HEK293 (cell line): ENCODE measurements around the gene BCKDHA.

Experiments used
- FEZF1 ChIP-seq: fragments of 450-650 bp; formaldehyde crosslinking; IDR thresholded peaks from 2 replicates; pipeline ENCODE4 v1.5.1; 2016; ENCODE audit warnings: missing biosample characterization, missing genetic modification characterization
- KLF9 ChIP-seq: fragments of 450-650 bp; formaldehyde crosslinking; IDR thresholded peaks from 2 replicates; pipeline ENCODE4 v1.5.1; 2016; ENCODE audit warnings: missing biosample characterization, missing genetic modification characterization, low read depth
- PRDM1 ChIP-seq: fragments of 450-650 bp; formaldehyde crosslinking; IDR thresholded peaks from 2 replicates; pipeline ENCODE4; 2016; ENCODE audit warnings: missing biosample characterization, missing genetic modification characterization
- SCRT2 ChIP-seq: fragments of 450-650 bp; formaldehyde crosslinking; IDR thresholded peaks from 2 replicates; pipeline ENCODE4 v1.5.1; 2016; ENCODE audit warnings: missing biosample characterization, missing genetic modification characterization
- TCF7L2 ChIP-seq: IDR thresholded peaks from 2 replicates; pipeline ENCODE4 v1.6.1; 2011; ENCODE audit warnings: low read depth, mild to moderate bottlenecking, inconsistent platforms, low read length, moderate library complexity, borderline replicate concordance
- ZIC2 ChIP-seq: fragments of 450-650 bp; formaldehyde crosslinking; IDR thresholded peaks from 2 replicates; pipeline ENCODE4 v1.5.1; 2016; ENCODE audit warnings: missing biosample characterization, missing genetic modification characterization
- ZNF19 ChIP-seq: fragments of 450-650 bp; formaldehyde crosslinking; IDR thresholded peaks from 2 replicates; pipeline ENCODE4; 2016; ENCODE audit warnings: missing biosample characterization, missing genetic modification characterization, low read depth
- ZNF2 ChIP-seq: fragments of 450-650 bp; formaldehyde crosslinking; IDR thresholded peaks from 2 replicates; pipeline ENCODE4 v1.5.1; 2016; ENCODE audit warnings: missing biosample characterization, missing genetic modification characterization
- ZNF211 ChIP-seq: fragments of 450-650 bp; formaldehyde crosslinking; IDR thresholded peaks from 2 replicates; pipeline ENCODE4 v1.5.1; 2016; ENCODE audit warnings: low read depth, missing biosample characterization, missing genetic modification characterization
- ZNF23 ChIP-seq: fragments of 450-650 bp; formaldehyde crosslinking; IDR thresholded peaks from 2 replicates; pipeline ENCODE4 v1.5.1; 2016; ENCODE audit warnings: missing biosample characterization, missing genetic modification characterization, borderline replicate concordance
- ZNF266 ChIP-seq: fragments of 450-650 bp; formaldehyde crosslinking; IDR thresholded peaks from 2 replicates; pipeline ENCODE4 v1.5.1; 2016; ENCODE audit warnings: missing biosample characterization, missing genetic modification characterization, low read depth
- ZNF292 ChIP-seq: fragments of 450-650 bp; formaldehyde crosslinking; IDR thresholded peaks from 2 replicates; pipeline ENCODE4 v1.5.1; 2016; ENCODE audit warnings: low read depth, missing biosample characterization, missing genetic modification characterization, borderline replicate concordance
- ZNF302 ChIP-seq: fragments of 450-650 bp; formaldehyde crosslinking; IDR thresholded peaks from 2 replicates; pipeline ENCODE4 v1.5.1; 2016; ENCODE audit warnings: missing biosample characterization, missing genetic modification characterization, low read depth
- ZNF426 ChIP-seq: fragments of 450-650 bp; formaldehyde crosslinking; IDR thresholded peaks from 2 replicates; pipeline ENCODE4 v1.5.1; 2017; ENCODE audit warnings: missing biosample characterization, missing genetic modification characterization, mild to moderate bottlenecking, inconsistent platforms, moderate library complexity
- ZNF548 ChIP-seq: fragments of 450-650 bp; formaldehyde crosslinking; IDR thresholded peaks from 2 replicates; pipeline ENCODE4 v1.5.1; 2016; ENCODE audit warnings: missing biosample characterization, missing genetic modification characterization
- ZNF549 ChIP-seq: fragments of 450-650 bp; IDR thresholded peaks from 2 replicates; pipeline ENCODE4 v1.5.1; 2018; ENCODE audit warnings: missing biosample characterization, missing genetic modification characterization, mild to moderate bottlenecking, inconsistent platforms, moderate library complexity
- ZNF571 ChIP-seq: fragments of 450-650 bp; formaldehyde crosslinking; IDR thresholded peaks from 2 replicates; pipeline ENCODE4 v1.5.0; 2017; ENCODE audit warnings: missing biosample characterization, missing genetic modification characterization
- ZNF596 ChIP-seq: fragments of 450-650 bp; IDR thresholded peaks from 2 replicates; pipeline ENCODE4 v1.5.0; 2018; ENCODE audit warnings: missing biosample characterization, mild to moderate bottlenecking, missing genetic modification characterization, moderate library complexity
- ZXDB ChIP-seq: fragments of 450-650 bp; formaldehyde crosslinking; IDR thresholded peaks from 2 replicates; pipeline ENCODE4 v1.5.1; 2016; ENCODE audit warnings: missing biosample characterization, missing genetic modification characterization
- TF ChIP-seq, protein P1 (sequence below): fragments of 450-650 bp; formaldehyde crosslinking; IDR thresholded peaks from 2 replicates; pipeline ENCODE4 v1.5.1; 2016; ENCODE audit warnings: missing biosample characterization, missing genetic modification characterization
- TF ChIP-seq, protein P2 (sequence below): fragments of 450-650 bp; formaldehyde crosslinking; IDR thresholded peaks from 2 replicates; pipeline ENCODE4 v1.5.1; 2016; ENCODE audit warnings: missing biosample characterization, missing genetic modification characterization
- TF ChIP-seq, protein P3 (sequence below): fragments of 450-650 bp; formaldehyde crosslinking; IDR thresholded peaks from 2 replicates; pipeline ENCODE4 v1.5.1; 2016; ENCODE audit warnings: missing biosample characterization, missing genetic modification characterization, low read depth
- TF ChIP-seq, protein P4 (sequence below): fragments of 450-650 bp; formaldehyde crosslinking; IDR thresholded peaks from 2 replicates; pipeline ENCODE4 v1.5.1; 2016; ENCODE audit warnings: missing biosample characterization, missing genetic modification characterization
- TF ChIP-seq, protein P5 (sequence below): fragments of 450-650 bp; formaldehyde crosslinking; IDR thresholded peaks from 2 replicates; pipeline ENCODE4 v1.5.1; 2016; ENCODE audit warnings: missing biosample characterization, missing genetic modification characterization
- TF ChIP-seq, protein P6 (sequence below): fragments of 450-650 bp; formaldehyde crosslinking; IDR thresholded peaks from 2 replicates; pipeline ENCODE4 v1.5.1; 2016; ENCODE audit warnings: missing biosample characterization, missing genetic modification characterization, borderline replicate concordance
- TF ChIP-seq, protein P7 (sequence below): fragments of 450-650 bp; formaldehyde crosslinking; IDR thresholded peaks from 2 replicates; pipeline ENCODE4 v1.5.1; 2016; ENCODE audit warnings: missing biosample characterization, missing genetic modification characterization

Gene BCKDHA

DNA sequence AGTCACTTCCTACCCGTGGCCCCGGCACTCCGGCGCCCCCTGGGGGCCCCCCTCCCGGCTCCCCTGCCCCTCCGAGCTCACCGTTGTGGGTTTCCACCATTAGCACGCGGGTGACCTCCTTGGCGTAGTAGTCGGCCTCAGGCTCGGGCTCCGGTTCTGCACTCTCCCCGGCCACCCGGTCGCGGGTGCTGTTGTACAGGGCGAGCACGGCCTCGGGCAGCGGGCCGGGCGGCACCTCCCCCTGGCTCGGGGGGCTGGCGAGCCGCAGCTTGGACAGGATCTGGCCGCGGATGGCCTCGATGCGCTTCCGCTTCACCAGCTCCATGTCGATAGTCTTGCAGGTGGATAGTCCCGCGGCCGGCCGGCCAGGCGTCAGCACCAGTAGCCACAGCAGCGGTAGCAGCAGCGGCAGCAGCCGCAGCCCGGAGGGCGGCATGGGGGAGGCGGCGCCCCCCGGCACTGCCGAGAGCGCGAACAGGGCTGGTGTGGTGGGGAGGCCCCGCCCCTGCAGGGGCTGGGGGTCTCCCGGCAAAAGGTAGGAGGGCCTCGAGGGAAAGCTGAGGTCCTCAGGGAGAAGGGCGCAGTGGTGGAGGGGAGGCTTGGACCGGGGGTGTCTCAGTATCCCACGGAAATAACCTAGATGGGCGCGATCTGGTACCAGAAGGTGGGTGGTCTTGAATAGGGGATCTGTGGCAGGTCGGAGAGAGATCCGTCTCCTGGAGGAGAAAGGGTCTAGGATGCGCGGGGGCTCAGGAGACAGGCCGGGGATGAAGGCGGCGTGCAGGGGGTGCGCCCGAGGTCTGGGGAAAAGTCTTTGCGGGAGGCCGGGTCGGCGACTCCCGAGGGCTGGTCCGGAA, 44.8 kb upstream of the BCKDHA start (continued):
- TF ChIP-seq, protein P1, sequence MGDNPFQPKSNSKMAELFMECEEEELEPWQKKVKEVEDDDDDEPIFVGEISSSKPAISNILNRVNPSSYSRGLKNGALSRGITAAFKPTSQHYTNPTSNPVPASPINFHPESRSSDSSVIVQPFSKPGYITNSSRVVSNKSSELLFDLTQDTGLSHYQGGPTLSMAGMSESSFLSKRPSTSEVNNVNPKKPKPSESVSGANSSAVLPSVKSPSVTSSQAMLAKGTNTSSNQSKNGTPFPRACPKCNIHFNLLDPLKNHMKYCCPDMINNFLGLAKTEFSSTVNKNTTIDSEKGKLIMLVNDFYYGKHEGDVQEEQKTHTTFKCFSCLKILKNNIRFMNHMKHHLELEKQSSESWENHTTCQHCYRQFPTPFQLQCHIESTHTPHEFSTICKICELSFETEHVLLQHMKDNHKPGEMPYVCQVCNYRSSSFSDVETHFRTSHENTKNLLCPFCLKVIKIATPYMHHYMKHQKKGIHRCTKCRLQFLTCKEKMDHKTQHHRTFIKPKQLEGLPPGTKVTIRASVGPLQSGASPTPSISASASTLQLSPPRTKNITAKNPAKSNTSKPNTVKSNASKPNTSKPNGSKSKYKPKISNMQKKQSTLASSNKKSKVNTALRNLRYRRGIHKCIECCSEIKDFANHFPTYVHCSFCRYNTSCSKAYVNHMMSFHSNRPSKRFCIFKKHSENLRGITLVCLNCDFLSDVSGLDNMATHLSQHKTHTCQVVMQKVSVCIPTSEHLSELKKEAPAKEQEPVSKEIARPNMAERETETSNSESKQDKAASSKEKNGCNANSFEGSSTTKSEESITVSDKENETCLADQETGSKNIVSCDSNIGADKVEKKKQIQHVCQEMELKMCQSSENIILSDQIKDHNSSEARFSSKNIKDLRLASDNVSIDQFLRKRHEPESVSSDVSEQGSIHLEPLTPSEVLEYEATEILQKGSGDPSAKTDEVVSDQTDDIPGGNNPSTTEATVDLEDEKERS (tag by site-specific recombination), result no peak
- peak; percentile 63; the same call in 1 of the 2 replicates for TF ChIP-seq ZXDB (tag by site-specific recombination)
- no peak for TF ChIP-seq ZNF596
- peak; percentile 29 for TF ChIP-seq KLF9 (tag by site-specific recombination)
- TF ChIP-seq ZNF23, result peak; percentile 67
- TF ChIP-seq, protein P2, sequence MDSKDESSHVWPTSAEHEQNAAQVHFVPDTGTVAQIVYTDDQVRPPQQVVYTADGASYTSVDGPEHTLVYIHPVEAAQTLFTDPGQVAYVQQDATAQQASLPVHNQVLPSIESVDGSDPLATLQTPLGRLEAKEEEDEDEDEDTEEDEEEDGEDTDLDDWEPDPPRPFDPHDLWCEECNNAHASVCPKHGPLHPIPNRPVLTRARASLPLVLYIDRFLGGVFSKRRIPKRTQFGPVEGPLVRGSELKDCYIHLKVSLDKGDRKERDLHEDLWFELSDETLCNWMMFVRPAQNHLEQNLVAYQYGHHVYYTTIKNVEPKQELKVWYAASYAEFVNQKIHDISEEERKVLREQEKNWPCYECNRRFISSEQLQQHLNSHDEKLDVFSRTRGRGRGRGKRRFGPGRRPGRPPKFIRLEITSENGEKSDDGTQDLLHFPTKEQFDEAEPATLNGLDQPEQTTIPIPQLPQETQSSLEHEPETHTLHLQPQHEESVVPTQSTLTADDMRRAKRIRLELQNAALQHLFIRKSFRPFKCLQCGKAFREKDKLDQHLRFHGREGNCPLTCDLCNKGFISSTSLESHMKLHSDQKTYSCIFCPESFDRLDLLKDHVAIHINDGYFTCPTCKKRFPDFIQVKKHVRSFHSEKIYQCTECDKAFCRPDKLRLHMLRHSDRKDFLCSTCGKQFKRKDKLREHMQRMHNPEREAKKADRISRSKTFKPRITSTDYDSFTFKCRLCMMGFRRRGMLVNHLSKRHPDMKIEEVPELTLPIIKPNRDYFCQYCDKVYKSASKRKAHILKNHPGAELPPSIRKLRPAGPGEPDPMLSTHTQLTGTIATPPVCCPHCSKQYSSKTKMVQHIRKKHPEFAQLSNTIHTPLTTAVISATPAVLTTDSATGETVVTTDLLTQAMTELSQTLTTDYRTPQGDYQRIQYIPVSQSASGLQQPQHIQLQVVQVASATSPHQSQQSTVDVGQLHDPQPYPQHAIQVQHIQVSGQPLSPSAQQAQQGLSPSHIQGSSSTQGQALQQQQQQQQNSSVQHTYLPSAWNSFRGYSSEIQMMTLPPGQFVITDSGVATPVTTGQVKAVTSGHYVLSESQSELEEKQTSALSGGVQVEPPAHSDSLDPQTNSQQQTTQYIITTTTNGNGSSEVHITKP, result no peak
- TF ChIP-seq, protein P3, sequence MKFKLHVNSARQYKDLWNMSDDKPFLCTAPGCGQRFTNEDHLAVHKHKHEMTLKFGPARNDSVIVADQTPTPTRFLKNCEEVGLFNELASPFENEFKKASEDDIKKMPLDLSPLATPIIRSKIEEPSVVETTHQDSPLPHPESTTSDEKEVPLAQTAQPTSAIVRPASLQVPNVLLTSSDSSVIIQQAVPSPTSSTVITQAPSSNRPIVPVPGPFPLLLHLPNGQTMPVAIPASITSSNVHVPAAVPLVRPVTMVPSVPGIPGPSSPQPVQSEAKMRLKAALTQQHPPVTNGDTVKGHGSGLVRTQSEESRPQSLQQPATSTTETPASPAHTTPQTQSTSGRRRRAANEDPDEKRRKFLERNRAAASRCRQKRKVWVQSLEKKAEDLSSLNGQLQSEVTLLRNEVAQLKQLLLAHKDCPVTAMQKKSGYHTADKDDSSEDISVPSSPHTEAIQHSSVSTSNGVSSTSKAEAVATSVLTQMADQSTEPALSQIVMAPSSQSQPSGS, result no peak
- TF ChIP-seq TCF7L2, result no peak
- no peak for TF ChIP-seq ZNF426 (tag by site-specific recombination)
- no peak for TF ChIP-seq ZNF292 (tag by site-specific recombination)
- no peak for TF ChIP-seq ZNF571 (tag by site-specific recombination)
- no peak for TF ChIP-seq ZNF211 (tag by site-specific recombination)
- TF ChIP-seq ZNF549 (tag by site-specific recombination), result no peak
- no peak for TF ChIP-seq FEZF1
- no peak for TF ChIP-seq SCRT2 (tag by site-specific recombination)
- TF ChIP-seq, protein P4, sequence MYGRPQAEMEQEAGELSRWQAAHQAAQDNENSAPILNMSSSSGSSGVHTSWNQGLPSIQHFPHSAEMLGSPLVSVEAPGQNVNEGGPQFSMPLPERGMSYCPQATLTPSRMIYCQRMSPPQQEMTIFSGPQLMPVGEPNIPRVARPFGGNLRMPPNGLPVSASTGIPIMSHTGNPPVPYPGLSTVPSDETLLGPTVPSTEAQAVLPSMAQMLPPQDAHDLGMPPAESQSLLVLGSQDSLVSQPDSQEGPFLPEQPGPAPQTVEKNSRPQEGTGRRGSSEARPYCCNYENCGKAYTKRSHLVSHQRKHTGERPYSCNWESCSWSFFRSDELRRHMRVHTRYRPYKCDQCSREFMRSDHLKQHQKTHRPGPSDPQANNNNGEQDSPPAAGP (tag by site-specific recombination), result no peak
- TF ChIP-seq ZNF266, result no peak
- no peak for TF ChIP-seq ZNF302 (tag by site-specific recombination)
- TF ChIP-seq, protein P5, sequence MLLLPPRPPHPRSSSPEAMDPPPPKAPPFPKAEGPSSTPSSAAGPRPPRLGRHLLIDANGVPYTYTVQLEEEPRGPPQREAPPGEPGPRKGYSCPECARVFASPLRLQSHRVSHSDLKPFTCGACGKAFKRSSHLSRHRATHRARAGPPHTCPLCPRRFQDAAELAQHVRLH, result no peak
- TF ChIP-seq, protein P6, sequence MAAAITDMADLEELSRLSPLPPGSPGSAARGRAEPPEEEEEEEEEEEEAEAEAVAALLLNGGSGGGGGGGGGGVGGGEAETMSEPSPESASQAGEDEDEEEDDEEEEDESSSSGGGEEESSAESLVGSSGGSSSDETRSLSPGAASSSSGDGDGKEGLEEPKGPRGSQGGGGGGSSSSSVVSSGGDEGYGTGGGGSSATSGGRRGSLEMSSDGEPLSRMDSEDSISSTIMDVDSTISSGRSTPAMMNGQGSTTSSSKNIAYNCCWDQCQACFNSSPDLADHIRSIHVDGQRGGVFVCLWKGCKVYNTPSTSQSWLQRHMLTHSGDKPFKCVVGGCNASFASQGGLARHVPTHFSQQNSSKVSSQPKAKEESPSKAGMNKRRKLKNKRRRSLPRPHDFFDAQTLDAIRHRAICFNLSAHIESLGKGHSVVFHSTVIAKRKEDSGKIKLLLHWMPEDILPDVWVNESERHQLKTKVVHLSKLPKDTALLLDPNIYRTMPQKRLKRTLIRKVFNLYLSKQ (tag by site-specific recombination), result no peak
- TF ChIP-seq PRDM1 (tag by site-specific recombination), result 0 out of 2 replicates have a peak, but pooled peaks have one; percentile 6
- no peak for TF ChIP-seq ZNF2 (tag by site-specific recombination)
- TF ChIP-seq, protein P7, sequence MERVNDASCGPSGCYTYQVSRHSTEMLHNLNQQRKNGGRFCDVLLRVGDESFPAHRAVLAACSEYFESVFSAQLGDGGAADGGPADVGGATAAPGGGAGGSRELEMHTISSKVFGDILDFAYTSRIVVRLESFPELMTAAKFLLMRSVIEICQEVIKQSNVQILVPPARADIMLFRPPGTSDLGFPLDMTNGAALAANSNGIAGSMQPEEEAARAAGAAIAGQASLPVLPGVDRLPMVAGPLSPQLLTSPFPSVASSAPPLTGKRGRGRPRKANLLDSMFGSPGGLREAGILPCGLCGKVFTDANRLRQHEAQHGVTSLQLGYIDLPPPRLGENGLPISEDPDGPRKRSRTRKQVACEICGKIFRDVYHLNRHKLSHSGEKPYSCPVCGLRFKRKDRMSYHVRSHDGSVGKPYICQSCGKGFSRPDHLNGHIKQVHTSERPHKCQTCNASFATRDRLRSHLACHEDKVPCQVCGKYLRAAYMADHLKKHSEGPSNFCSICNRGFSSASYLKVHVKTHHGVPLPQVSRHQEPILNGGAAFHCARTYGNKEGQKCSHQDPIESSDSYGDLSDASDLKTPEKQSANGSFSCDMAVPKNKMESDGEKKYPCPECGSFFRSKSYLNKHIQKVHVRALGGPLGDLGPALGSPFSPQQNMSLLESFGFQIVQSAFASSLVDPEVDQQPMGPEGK (tag by site-specific recombination), result peak; percentile 83
- no peak for TF ChIP-seq ZNF19 (tag by site-specific recombination)
- no peak; the same call in 1 of the 2 replicates for TF ChIP-seq ZIC2
- TF ChIP-seq ZNF548 (tag by site-specific recombination), result no peak
